Suprapubic skin (tissue), 4 donors: ENCODE measurements around the gene COL4A6.

Source experiments
- EP300 ChIP-seq: sonication (generic); formaldehyde crosslinking; IDR thresholded peaks from one replicate; pipeline ENCODE4 v1.6.1; 2017; ENCODE audit warnings: antibody characterized with exemption
- POLR2AphosphoS5 ChIP-seq, 3 donors: sonication (generic); formaldehyde crosslinking; IDR thresholded peaks; one replicate each; pipeline ENCODE4 v1.6.1; 2017; ENCODE audit warnings: antibody characterized with exemption in 3 of 3
- TF ChIP-seq, protein P1 (sequence below), 2 donors: fragments of 200-600 bp in 1 of 2; fragments of 450-650 bp in 1 of 2; sonication (generic) in 1 of 2; IDR thresholded peaks; one replicate each; pipeline ENCODE4 v1.5.1; 2016 to 2019; ENCODE audit warnings: antibody characterized with exemption in 2 of 2, mild to moderate bottlenecking in 1 of 2, moderate library complexity in 1 of 2

DNA sequence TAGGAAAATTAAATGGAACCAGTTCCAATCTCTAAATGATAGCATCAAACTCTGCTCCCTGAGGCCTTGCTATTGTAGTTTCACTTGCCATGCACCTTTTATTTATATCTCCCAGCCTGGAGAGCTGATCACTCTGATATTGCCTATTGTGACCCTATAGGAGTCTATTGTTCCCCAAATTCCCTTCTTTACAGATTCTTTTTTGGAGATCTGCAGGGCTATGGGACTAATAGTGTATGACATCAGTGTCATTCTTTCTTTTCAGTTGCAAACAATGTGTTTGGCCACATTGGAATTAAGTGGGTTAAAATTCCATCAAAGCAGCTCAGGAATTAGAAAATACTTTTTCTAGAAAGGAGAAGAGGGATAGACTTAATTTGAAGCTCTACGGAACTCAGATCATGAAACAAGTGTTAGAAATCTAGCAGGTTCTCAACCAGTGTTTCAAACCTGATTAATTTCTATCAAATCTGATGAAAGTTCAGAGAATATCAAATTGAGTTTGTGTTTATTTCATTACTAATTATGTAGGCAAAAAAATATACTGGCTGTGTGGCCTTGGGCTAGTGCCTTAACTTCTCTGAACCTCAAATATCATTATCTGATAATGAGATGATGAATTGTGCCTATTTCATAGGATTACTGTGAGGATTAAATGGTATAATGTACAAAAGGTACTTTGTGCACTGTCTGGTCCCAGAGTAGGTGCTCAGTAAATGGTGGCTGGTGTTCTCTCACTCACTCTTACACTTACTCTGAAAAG is 71.4 kb downstream of the COL4A6 start:
- TF ChIP-seq, protein P1, sequence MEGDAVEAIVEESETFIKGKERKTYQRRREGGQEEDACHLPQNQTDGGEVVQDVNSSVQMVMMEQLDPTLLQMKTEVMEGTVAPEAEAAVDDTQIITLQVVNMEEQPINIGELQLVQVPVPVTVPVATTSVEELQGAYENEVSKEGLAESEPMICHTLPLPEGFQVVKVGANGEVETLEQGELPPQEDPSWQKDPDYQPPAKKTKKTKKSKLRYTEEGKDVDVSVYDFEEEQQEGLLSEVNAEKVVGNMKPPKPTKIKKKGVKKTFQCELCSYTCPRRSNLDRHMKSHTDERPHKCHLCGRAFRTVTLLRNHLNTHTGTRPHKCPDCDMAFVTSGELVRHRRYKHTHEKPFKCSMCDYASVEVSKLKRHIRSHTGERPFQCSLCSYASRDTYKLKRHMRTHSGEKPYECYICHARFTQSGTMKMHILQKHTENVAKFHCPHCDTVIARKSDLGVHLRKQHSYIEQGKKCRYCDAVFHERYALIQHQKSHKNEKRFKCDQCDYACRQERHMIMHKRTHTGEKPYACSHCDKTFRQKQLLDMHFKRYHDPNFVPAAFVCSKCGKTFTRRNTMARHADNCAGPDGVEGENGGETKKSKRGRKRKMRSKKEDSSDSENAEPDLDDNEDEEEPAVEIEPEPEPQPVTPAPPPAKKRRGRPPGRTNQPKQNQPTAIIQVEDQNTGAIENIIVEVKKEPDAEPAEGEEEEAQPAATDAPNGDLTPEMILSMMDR (IDR thresholded peaks at IDR 0.05) = no peak
- no peak for TF ChIP-seq EP300
- TF ChIP-seq POLR2AphosphoS5 (IDR thresholded peaks at IDR 0.05) = no peak
